Kidney epithelial cell (primary cell): ENCODE data around the gene NDUFS4. TPM values are rescaled to one million over a fixed set of nuclear protein-coding genes. Genes with fewer than 3 reads are reported as not detected.

Experiments
- DNase-seq: peaks from one replicate; pipeline ENCODE4 v3.0.0-alpha.2; 2010; ENCODE audit warnings: low read depth
- H3K27me3 ChIP-seq: 2 replicates; pipeline ENCODE4 v1.6.0; 2011; ENCODE audit warnings: low read length; ENCODE audit not compliant: control insufficient read depth, insufficient read depth
- H3K36me3 ChIP-seq: 2 replicates; pipeline ENCODE4 v1.5.1; 2011; ENCODE audit warnings: low read length; ENCODE audit not compliant: control insufficient read depth, insufficient read depth
- H3K4me3 ChIP-seq: 2 replicates; pipeline ENCODE4 v1.5.1; 2011; ENCODE audit warnings: low read depth, mild to moderate bottlenecking, control low read depth, low read length
- CTCF ChIP-seq: IDR thresholded peaks from 2 replicates; pipeline ENCODE4 v1.5.1; 2011; ENCODE audit warnings: mild to moderate bottlenecking, moderate library complexity, low read length, control low read depth, inconsistent platforms; ENCODE audit not compliant: insufficient read depth, poor library complexity, severe bottlenecking
- total RNA-seq: library from RNA; depleted of rRNA; stranded (reverse); fragments of >200 nt; gene quantifications from 2 replicates; pipeline ENCODE4 v1.2.3, GENCODE V29; 2015

Gene NDUFS4
- total RNA-seq, 1 donor from 2014 or later, result 135 TPM

GRCh38 chr5:53671447-53671846 lies 111.0 kb downstream of the NDUFS4 start:
- Histone ChIP-seq H3K4me3 (no peak overlapping the region), H3K27me3 (no peaks in the 10 kb centered on the region), H3K36me3 (no peaks in the 10 kb centered on the region)
- DNase-seq, result no peak
- no peak for TF ChIP-seq CTCF

GRCh38 chr5:53674121-53674520 lies 113.7 kb downstream of the NDUFS4 start:
- DNase-seq, result no peak
- no peaks in the 10 kb centered on the region for H3K27me3 ChIP-seq
- no peak for TF ChIP-seq CTCF
- no peaks in the 10 kb centered on the region for H3K36me3 ChIP-seq
- no peak overlapping the region for H3K4me3 ChIP-seq

GRCh38 chr5:53677632-53678031 lies 117.2 kb downstream of the NDUFS4 start:
- Histone ChIP-seq H3K27me3 (no peaks in the 10 kb centered on the region), H3K4me3 (no peak overlapping the region), H3K36me3 (no peaks in the 10 kb centered on the region)
- no peak for DNase-seq
- TF ChIP-seq CTCF, result no peak

- H3K36me3 ChIP-seq, result no peaks in the 10 kb centered on the region
- H3K27me3 ChIP-seq, result no peaks in the 10 kb centered on the region
- no peak overlapping the region for H3K4me3 ChIP-seq
- DNase-seq, result no peak
- no peak for TF ChIP-seq CTCF
Measured at GRCh38 chr5:53678981-53679660, 118.7 kb downstream of the NDUFS4 start.

GRCh38 chr5:53681079-53681478 lies 120.6 kb downstream of the NDUFS4 start:
- Histone ChIP-seq H3K27me3 (no peaks in the 10 kb centered on the region), H3K36me3 (no peaks in the 10 kb centered on the region), H3K4me3 (no peak overlapping the region)
- TF ChIP-seq CTCF, result no peak
- DNase-seq, result no peak

- no peak for DNase-seq
- Histone ChIP-seq H3K36me3 (no peaks in the 10 kb centered on the region), H3K27me3 (no peaks in the 10 kb centered on the region), H3K4me3 (no peak overlapping the region)
- TF ChIP-seq CTCF, result no peak
Measured at GRCh38 chr5:53691014-53691413, 130.6 kb downstream of the NDUFS4 start.
